Loucy (cell line): Measurements from ENCODE around the gene ACP4.

Experiments used
- EZH2phosphoT487 ChIP-seq: fragments of 200-600 bp; IDR thresholded peaks from 2 replicates; pipeline ENCODE4 v1.6.1; 2018; ENCODE audit warnings: antibody characterized with exemption, mild to moderate bottlenecking, moderate library complexity, borderline replicate concordance
- TF ChIP-seq, protein P1 (sequence below): fragments of 200-600 bp; sonication (generic); conservative IDR thresholded peaks from 2 replicates; pipeline ENCODE4 v1.5.1; 2014; ENCODE audit warnings: mild to moderate bottlenecking, antibody characterized with exemption, low read length

DNA sequence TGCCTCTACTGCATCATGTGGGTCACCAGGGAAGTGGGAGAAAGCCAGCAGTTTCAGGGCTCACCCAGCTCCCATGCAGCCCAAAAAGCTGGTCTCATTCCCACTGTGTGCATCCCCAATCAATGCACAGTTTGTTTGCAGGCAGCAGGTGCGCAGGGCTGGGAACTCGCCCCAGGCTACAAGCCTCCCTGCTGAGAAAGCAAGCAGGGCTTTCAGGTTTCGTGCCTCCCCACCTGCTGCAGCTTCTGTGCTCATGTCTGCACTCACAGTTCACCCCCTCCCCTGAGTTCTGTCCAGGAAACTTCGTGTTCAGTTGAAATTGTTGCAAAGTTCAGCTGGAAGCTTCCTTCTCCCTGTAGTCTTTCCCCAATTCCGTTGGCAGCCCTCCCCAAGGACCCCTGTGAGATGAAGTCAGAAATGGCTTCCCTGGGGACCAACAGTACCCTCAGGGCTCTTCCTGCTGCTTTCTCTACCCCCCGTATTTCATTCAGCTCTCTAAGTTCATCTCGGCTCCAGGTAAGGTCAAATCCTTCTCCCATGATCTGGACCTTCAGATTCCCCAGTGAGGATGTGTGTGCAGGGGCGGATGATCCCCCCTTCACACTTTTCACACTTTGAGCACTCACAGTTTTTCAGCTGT is 54.2 kb downstream of the ACP4 start:
- TF ChIP-seq, protein P1, sequence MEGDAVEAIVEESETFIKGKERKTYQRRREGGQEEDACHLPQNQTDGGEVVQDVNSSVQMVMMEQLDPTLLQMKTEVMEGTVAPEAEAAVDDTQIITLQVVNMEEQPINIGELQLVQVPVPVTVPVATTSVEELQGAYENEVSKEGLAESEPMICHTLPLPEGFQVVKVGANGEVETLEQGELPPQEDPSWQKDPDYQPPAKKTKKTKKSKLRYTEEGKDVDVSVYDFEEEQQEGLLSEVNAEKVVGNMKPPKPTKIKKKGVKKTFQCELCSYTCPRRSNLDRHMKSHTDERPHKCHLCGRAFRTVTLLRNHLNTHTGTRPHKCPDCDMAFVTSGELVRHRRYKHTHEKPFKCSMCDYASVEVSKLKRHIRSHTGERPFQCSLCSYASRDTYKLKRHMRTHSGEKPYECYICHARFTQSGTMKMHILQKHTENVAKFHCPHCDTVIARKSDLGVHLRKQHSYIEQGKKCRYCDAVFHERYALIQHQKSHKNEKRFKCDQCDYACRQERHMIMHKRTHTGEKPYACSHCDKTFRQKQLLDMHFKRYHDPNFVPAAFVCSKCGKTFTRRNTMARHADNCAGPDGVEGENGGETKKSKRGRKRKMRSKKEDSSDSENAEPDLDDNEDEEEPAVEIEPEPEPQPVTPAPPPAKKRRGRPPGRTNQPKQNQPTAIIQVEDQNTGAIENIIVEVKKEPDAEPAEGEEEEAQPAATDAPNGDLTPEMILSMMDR = no peak
- no peak for TF ChIP-seq EZH2phosphoT487
